B cell (primary cell): ENCODE results near the gene PLCG2. TPM values are rescaled to one million over a fixed set of nuclear protein-coding genes. Genes with fewer than 3 reads are reported as not detected.

ENCODE experiments used
- ATAC-seq: fragments of 200-7000 bp; cut with Tn5 transposase; one replicate; pipeline ENCODE4 v1.10.0; 2021; ENCODE audit warnings: low read depth, mild to moderate bottlenecking, moderate number of reproducible peaks, moderate library complexity
- CTCF ChIA-PET: fragments of 350-600 bp; sonication (Branson Sonifier 250); formaldehyde crosslinking; loops from one replicate; lab custom pipeline; 2021; ENCODE audit warnings: antibody characterized with exemption, inconsistent platforms; lab: Charles Lee
- POLR2A ChIA-PET: fragments of 350-600 bp; sonication (Branson Sonifier 250); formaldehyde crosslinking; loops from one replicate; lab custom pipeline; 2021; ENCODE audit warnings: antibody characterized with exemption; lab: Charles Lee
- DNase-seq: peaks from one replicate; pipeline ENCODE4 v3.0.0; 2013
- H2AFZ ChIP-seq: 2 replicates; pipeline ENCODE4 v1.6.1; 2012; ENCODE audit warnings: mild to moderate bottlenecking, low read depth, low read length; ENCODE audit not compliant: insufficient read depth, poor library complexity, severe bottlenecking
- H3K27ac ChIP-seq, 2 donors: 1 replicate in 1 of 2; 2 replicates in 1 of 2; pipeline ENCODE4 v1.5.1; 2012 to 2013; ENCODE audit warnings: low read length in 2 of 2, mild to moderate bottlenecking in 2 of 2, moderate library complexity in 1 of 2
- H3K27me3 ChIP-seq, 4 experiments: fragments of 200-600 bp in 1 of 4; sonication (generic) in 1 of 4; replicated peaks in 1 of 4; 1 replicate in 2 of 4; 2 replicates in 2 of 4; pipeline versions ENCODE4 v1.6.1 to v1.7.0; 2013 to 2016; ENCODE audit warnings: low read length in 3 of 4, mild to moderate bottlenecking in 2 of 4, mixed read lengths in 1 of 4, moderate library complexity in 1 of 4; ENCODE audit not compliant: insufficient read depth in 4 of 4, control insufficient read depth in 3 of 4; ENCODE audit errors: control extremely low read depth in 1 of 4
- H3K36me3 ChIP-seq, 2 experiments: replicated peaks in 1 of 2; 1 replicate in 1 of 2; 2 replicates in 1 of 2; pipeline versions ENCODE4 v1.6.1 to v1.7.1; 2013; ENCODE audit warnings: low read length in 1 of 2; ENCODE audit not compliant: insufficient read depth in 2 of 2, control insufficient read depth in 1 of 2; ENCODE audit errors: control extremely low read depth in 1 of 2, extremely low read depth in 1 of 2
- H3K4me1 ChIP-seq, 2 donors: fragments of 200-600 bp in 1 of 2; sonication (generic) in 1 of 2; 1 replicate in 1 of 2; 2 replicates in 1 of 2; pipeline versions ENCODE4 v1.5.1 to v1.6.1; 2013 to 2017; ENCODE audit warnings: low read length in 2 of 2; ENCODE audit not compliant: control insufficient read depth in 2 of 2, insufficient read depth in 2 of 2
- H3K4me2 ChIP-seq: replicated peaks from 2 replicates; pipeline ENCODE3; 2012; ENCODE audit warnings: mild to moderate bottlenecking, low read depth, low read length; ENCODE audit not compliant: poor library complexity, severe bottlenecking
- H3K4me3 ChIP-seq, 5 experiments: fragments of 200-600 bp in 1 of 5; sonication (generic) in 1 of 5; 1 replicate in 3 of 5; 2 replicates in 2 of 5; pipeline versions ENCODE4 v1.5.1 to v1.7.0; 2011 to 2016; ENCODE audit warnings: low read length in 4 of 5, mild to moderate bottlenecking in 4 of 5, low read depth in 2 of 5, control low read depth in 1 of 5, moderate library complexity in 1 of 5; ENCODE audit not compliant: insufficient read depth in 1 of 5; ENCODE audit errors: control extremely low read depth in 1 of 5, extremely low read depth in 1 of 5
- H3K79me2 ChIP-seq: fragments of 200-600 bp; sonication (generic); one replicate; pipeline ENCODE4 v1.6.0; 2016; ENCODE audit warnings: low read length; ENCODE audit not compliant: control insufficient read depth, insufficient read depth
- H3K9ac ChIP-seq: fragments of 200-600 bp; sonication (generic); 2 replicates; pipeline ENCODE4 v1.6.1; 2017; ENCODE audit warnings: mild to moderate bottlenecking, low read length, moderate library complexity
- H3K9me3 ChIP-seq, 3 donors: one replicate each; pipeline versions ENCODE4 v1.6.1 to v1.7.1; 2013; ENCODE audit warnings: low read length in 2 of 3; ENCODE audit not compliant: control insufficient read depth in 2 of 3, insufficient read depth in 1 of 3; ENCODE audit errors: control extremely low read depth in 1 of 3
- H4K20me1 ChIP-seq: 2 replicates; pipeline ENCODE4 v1.6.0; 2012; ENCODE audit warnings: mild to moderate bottlenecking, low read length; ENCODE audit not compliant: insufficient read depth, control insufficient read depth, poor library complexity, severe bottlenecking
- H3K27ac Mint-ChIP-seq: one replicate; pipeline ENCODE4 v1.8.0; 2021; ENCODE audit warnings: mixed read lengths
- H3K27me3 Mint-ChIP-seq: one replicate; pipeline ENCODE4 v1.8.0; 2021; ENCODE audit warnings: mixed read lengths
- H3K4me1 Mint-ChIP-seq: one replicate; pipeline ENCODE4 v1.8.0; 2021; ENCODE audit warnings: mixed read lengths
- H3K4me3 Mint-ChIP-seq: one replicate; pipeline ENCODE4 v1.8.0; 2021; ENCODE audit warnings: mixed read lengths
- H3K9me3 Mint-ChIP-seq: one replicate; pipeline ENCODE4 v1.8.0; 2022; ENCODE audit warnings: mixed read lengths; ENCODE audit not compliant: insufficient read depth
- CTCF ChIP-seq: fragments of 200-600 bp; IDR thresholded peaks from one replicate; pipeline ENCODE4 v1.8.0; 2022; ENCODE audit warnings: antibody characterized with exemption, mild to moderate bottlenecking
- EZH2 ChIP-seq: IDR thresholded peaks from 2 replicates; pipeline ENCODE4 v1.6.1; 2012; ENCODE audit warnings: borderline replicate concordance, low read depth, mild to moderate bottlenecking, moderate library complexity, low read length; ENCODE audit not compliant: insufficient read depth, poor library complexity, severe bottlenecking
- WGBS: methylation state at CpG from one replicate; pipeline ENCODE4 v1.1.5; 2013; ENCODE audit warnings: missing lambda C conversion rate; ENCODE audit not compliant: insufficient coverage; 5-methylcytosine and 5-hydroxymethylcytosine counted together
- intact Hi-C: fragments of 100-400 bp; cut with micrococcal nuclease; formaldehyde crosslinking; loops from one replicate; pipeline ENCODE4 v1.10.0; 2022
- polyA plus RNA-seq: library from polyadenylated mRNA; depleted of rRNA; stranded (reverse); fragments of >200 nt; gene quantifications from 2 replicates; pipeline ENCODE4 v1.2.3, GENCODE V29; 2012
- total RNA-seq, 2 donors: library from RNA; stranded (reverse); fragments of 120-200 nt in 1 of 2; gene quantifications; 1 replicate in 1 of 2; 2 replicates in 1 of 2; pipeline versions ENCODE4 v1.2.3 to v1.2.4, GENCODE V29; 2013 to 2022

Gene PLCG2
- total and polyA plus RNA-seq, 2 donors (not counting 1 experiment from before 2014, with no cell fraction given), result 194 to 812 TPM

- H3K9me3 Mint-ChIP-seq, result no peaks in the 10 kb centered on the region
- DNase-seq (no peak), ATAC-seq (no peak)
- Histone ChIP-seq H3K9ac (peak overlapping the region; percentile 4), H3K4me2 (peak overlapping the region; percentile 75), H3K9me3 (no peaks in the 10 kb centered on the region), H3K36me3 (peaks cover 0 to 11% of the 10 kb centered on the region in 2 experiments), H3K4me3 (peak overlapping the region in 2 of 5 experiments; percentile 2 to 15), H2AFZ (no peak overlapping the region), H4K20me1 (no peaks in the 10 kb centered on the region), H3K27ac (peak overlapping the region; percentile 94 to 98), H3K4me1 (peaks cover 87 to 91% of the 10 kb centered on the region in 2 donors), H3K27me3 (no peaks in the 10 kb centered on the region), H3K79me2 (peaks cover 94% of the 10 kb centered on the region)
- H3K4me3 Mint-ChIP-seq, result peak overlapping the region; percentile 76
- POLR2A ChIA-PET, result interaction anchor here (0.6 to 5.1 kb wide), 3 partner anchors 8 to 71 kb away, joined by 3 to 66 read pairs (median 3); no protein-coding TSS in a partner anchor
- H3K4me1 Mint-ChIP-seq, result peaks cover 91% of the 10 kb centered on the region
- CTCF ChIA-PET, result interaction anchor here (0.6 to 2.3 kb wide), 3 partner anchors 12 to 59 kb away, joined by 3 to 9 read pairs (median 3); no protein-coding TSS in a partner anchor
- intact Hi-C loops, result no loop called here
- no peaks in the 10 kb centered on the region for H3K27me3 Mint-ChIP-seq
- TF ChIP-seq CTCF, result no peak
- no peak for TF ChIP-seq EZH2
- H3K27ac Mint-ChIP-seq, result peak overlapping the region; percentile 97
- 55% methylated on average over 3 of the region's 5 CpGs for WGBS
These were observed 35.8 kb downstream of the PLCG2 start for GRCh38 chr16:81814751-81815428.

- Histone ChIP-seq H4K20me1 (no peaks in the 10 kb centered on the region), H3K36me3 (peaks cover 0 to 11% of the 10 kb centered on the region in 2 experiments), H3K79me2 (peaks cover 94% of the 10 kb centered on the region), H3K9ac (no peak overlapping the region), H3K27me3 (no peaks in the 10 kb centered on the region), H3K4me2 (peak overlapping the region; percentile 75), H2AFZ (no peak overlapping the region), H3K27ac (peak overlapping the region; percentile 94 to 98), H3K4me1 (peaks cover 87 to 91% of the 10 kb centered on the region in 2 donors), H3K4me3 (peak overlapping the region in 2 of 5 experiments; percentile 2 to 15), H3K9me3 (no peaks in the 10 kb centered on the region)
- TF ChIP-seq CTCF, result no peak
- TF ChIP-seq EZH2, result no peak
- intact Hi-C loops, result no loop called here
- ATAC-seq (no peak), DNase-seq (no peak)
- H3K27me3 Mint-ChIP-seq, result no peaks in the 10 kb centered on the region
- no peaks in the 10 kb centered on the region for H3K9me3 Mint-ChIP-seq
- H3K27ac Mint-ChIP-seq, result peak overlapping the region; percentile 97
- WGBS, result 80% methylated on average over 5 of the region's 5 CpGs
- peak overlapping the region; percentile 66 for H3K4me3 Mint-ChIP-seq
- CTCF ChIA-PET, result interaction anchor here (0.6 to 0.9 kb wide), 3 partner anchors 12 to 29 kb away, joined by 3 to 4 read pairs (median 3); no protein-coding TSS in a partner anchor
- POLR2A ChIA-PET, result interaction anchor here (0.6 to 5.1 kb wide), 2 partner anchors 8 to 72 kb away, joined by 3 to 66 read pairs; no protein-coding TSS in a partner anchor
- H3K4me1 Mint-ChIP-seq, result peaks cover 91% of the 10 kb centered on the region
These were observed 36.3 kb downstream of the PLCG2 start for GRCh38 chr16:81815429-81815766.
